NCI-H2171 treated with DMSO at 0.1 percent for 48 hours (cell line): ENCODE data around the gene ACLY.
"Not testable (repeated sequence)": the region's sequence is repeated elsewhere in the genome, so short reads cannot be mapped to it uniquely, and the experiment has no call there.

Source experiments
- DNase-seq: peaks from one replicate; lab custom pipeline; 2025; lab: John Stamatoyannopoulos, UW

Gene ACLY

DNA sequence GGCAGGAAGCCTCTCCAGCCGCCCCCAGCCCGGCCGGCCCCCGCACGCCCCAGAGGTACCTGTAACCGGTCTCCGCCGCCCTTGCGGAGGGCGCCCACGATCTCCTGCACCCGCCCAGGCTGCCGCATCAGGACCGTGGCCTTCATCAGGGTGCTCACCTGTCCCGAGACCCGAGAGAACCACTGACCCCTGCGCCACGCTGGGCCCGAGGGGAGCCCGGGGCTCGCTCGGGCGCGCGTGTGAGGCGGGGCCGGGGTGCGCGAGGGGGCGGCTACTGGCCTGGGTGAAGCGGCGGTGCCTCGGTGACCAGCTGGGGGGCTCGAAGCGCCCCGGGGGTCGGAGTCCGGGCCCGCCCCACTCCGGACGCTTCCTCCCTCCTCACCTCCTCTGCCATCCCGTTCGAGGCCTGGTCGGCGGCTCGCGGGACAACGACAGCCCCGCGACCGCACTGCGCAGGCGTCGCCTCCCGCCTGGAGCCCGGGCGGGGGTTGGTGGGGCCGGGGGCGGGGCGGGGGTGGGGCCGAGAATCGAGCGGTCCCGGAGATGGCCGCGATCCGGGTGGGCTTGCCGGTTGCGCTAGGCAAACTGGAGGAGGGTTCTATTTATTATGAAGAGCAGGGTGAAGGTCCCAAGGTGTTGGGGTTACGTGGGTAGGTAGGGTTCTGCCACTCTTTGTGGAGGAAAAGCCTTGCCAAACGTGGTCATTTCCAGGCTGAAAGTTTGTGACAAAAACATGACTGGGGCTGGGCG lies 82.8 kb downstream of the ACLY start, which contains the start of gene NT5C3B:
Gene NT5C3B (minus strand): TSS at position 433 of the 750 bp plus-strand sequence. CDS start 39 bp downstream, at position 394.
- DNase-seq, result peak; percentile 56

DNA sequence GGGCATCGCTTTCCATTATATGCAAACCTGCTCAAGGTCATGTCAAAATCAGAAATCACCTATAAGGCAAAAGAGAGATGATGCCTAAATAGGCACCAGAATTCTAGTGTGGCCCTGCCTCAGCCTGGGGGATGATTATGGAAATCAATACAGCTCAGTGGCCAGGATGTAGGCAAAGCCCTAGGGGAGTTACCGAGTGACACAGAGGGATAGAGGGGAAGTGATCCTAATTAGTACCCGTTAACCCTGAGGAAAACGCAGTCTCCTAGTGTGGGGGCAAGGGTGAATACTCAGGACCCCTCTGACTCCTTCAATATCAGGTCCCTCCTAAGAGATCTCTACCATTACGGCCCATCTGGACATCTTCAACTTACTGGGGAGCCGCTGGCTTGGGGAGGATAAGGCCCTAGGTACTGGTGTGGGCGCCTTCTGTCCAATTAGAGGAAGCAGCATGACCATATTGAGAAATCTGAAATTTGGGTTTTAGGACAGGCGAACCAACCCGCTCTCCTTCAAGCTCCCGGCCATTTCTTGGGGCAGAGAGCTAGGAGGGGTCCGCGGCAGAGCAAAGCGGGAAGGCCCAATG lies 83.4 kb downstream of the ACLY start:
- peak; percentile 10 for DNase-seq

DNA sequence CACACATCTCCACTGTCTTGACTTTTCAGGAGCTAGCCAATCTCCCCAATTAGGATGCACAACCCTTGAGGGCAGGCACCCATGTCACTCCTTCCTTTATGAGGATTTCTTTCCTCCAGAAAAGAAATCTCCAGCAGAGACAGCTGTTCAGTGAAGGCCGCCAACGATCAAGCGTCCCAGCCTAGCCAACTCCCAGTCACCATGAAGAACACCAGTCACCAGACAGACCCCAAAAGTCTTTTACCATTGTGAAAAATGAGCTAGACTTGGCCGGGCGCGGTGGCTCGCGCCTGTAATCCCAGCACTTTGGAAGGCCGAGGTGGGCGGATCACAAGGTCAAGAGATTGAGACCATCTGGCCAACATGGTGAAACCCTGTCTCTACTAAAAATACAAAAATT lies 88.8 kb downstream of the ACLY start:
- DNase-seq, result not testable (repeated sequence)

DNA sequence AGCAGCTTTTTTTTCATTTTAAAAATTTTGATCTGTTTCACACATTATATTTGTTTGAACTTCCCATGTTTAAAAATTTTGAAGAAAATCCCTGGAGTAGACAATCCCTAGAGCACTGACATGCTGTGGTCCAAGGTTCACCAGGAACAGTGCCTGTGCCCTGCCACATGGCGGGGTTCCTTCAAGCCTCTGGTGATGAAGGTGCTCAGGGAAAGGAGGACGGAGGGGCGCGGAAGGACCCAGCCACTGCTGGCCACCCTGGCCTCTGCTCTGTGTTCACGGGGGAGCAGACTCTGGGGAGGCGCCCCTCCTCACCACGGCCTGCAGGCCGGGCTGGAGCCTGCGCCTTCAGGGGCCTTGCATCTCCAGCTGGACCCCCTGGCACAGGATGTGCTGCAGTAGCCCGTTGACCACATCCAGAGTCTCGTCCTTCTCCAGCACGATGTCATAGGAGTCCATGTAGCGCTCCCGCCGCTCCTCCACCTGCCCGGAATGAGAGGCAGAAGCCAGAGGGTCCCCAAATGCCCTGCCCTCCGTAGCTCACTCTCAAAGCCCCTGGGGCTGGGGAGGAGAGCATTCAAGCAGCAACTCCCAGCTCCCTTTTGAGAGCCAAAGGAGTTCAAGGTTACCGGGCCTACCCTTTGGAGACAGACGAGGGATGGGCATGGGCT lies 93.4 kb downstream of the ACLY start:
- no peak for DNase-seq

DNA sequence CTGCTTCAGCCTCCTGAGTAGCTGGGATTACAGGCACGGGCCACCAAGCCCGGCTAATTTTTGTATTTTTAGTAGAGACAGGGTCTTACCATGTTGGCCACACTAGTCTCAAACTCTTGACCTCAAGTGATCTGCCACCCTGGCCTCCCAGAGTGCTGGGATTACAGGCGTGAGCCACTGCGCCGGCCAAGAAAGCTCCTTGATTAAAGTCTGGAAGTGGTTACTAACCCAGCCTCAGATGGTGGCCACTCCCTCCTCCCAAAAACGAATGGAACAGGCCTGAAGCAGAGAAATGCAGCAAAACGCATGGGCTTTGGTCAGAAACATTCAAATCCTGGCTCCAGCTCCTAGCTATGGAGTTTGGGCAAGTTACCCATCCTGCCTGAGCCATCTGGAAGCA lies 94.7 kb downstream of the ACLY start:
- no peak for DNase-seq

DNA sequence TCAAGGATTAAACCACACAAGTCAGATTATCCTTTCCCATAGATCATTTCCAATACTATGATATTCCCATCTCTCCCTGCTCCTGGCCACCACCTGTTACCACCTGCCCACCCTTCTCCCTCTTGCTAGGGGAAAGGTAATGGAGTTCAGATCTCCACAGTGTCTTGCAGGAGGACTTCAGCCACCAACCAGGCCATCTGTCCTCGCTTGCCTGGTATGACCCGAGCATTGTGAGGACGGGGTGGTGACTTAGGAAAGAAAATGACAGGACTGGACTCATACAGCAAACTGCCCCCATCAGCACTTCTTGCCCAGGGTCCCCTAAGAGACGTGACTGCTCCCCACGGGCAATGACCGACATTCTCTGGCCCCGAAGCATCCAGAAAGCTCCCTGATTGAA lies 95.2 kb downstream of the ACLY start:
- DNase-seq, result no peak

DNA sequence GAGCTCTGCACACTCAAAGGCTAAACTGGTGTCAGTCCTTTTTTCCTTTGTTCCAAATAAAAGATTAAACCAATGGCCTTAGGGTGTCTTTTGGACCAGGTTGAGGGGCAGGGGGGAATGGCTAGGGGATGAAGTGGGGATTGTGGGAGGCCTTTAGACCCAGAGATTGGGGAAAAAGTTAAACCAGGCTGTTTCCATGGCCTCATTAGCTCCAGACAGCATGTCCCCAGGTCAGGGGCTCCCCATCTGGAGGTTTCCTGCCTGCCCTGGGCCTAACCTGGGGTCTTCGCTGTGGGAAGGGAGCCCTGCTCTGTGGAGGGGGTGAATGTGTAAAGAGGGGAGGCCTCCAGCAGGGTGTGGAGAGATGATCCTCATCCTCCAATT lies 95.6 kb downstream of the ACLY start:
- no peak for DNase-seq

DNA sequence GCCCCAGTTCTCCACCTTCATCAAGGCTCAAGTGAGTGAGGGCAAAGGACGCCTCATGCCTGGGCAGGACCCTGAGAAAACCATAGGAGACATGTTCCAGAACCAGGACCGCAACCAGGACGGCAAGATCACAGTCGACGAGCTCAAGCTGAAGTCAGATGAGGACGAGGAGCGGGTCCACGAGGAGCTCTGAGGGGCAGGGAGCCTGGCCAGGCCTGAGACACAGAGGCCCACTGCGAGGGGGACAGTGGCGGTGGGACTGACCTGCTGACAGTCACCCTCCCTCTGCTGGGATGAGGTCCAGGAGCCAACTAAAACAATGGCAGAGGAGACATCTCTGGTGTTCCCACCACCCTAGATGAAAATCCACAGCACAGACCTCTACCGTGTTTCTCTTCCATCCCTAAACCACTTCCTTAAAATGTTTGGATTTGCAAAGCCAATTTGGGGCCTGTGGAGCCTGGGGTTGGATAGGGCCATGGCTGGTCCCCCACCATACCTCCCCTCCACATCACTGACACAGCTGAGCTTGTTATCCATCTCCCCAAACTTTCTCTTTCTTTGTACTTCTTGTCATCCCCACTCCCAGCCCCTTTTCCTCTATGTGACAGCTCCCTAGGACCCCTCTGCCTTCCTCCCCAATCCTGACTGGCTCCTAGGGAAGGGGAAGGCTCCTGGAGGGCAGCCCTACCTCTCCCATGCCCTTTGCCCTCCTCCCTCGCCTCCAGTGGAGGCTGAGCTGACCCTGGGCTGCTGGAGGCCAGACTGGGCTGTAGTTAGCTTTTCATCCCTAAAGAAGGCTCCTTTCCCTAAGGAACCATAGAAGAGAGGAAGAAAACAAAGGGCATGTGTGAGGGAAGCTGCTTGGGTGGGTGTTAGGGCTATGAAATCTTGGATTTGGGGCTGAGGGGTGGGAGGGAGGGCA lies 96.3 kb downstream of the ACLY start:
- DNase-seq, result no peak

DNA sequence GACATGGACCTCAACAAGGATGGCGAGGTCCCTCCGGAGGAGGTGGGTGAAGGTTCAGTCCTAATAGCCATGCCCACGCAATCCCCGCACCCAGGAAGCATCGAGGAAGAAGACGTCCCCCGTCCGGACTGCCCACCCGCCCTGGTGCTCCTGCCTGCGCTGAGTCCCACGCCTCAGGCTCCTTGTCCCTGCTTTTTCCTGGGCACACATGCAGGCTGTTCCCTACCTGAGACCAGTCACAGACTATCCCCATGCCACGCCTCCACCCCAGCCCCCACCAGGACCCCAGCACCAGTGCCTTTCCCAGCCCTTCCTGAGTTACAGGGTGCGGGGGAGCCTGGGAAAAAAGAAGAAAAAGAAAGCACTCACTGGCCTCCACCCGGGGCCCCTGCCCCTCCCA lies 97.0 kb downstream of the ACLY start:
- no peak for DNase-seq

DNA sequence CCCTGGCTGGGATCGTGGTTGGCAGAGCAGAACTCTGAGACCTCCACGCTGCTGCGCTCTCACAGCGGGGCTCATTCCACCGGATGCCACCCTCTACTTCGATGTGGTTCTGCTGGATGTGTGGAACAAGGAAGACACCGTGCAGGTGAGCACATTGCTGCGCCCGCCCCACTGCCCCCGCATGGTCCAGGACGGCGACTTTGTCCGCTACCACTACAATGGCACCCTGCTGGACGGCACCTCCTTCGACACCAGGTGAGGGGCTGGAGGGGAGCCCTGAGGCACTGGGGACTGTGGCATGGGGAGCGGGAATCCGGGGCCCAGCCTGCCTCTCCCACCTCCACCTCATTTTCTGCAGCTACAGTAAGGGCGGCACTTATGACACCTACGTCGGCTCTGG lies 100.7 kb downstream of the ACLY start:
- no peak for DNase-seq
